ENCODE data around the gene DNM3.
"Not testable (repeated sequence)": the region's sequence is repeated elsewhere in the genome, so short reads cannot be mapped to it uniquely, and the experiment has no call there.

DNM3 gene

GRCh38 chr1:171841050-171841910, at the start of gene DNM3:
DNM3 (plus strand) TSS chr1:171841498; CDS start chr1:171841657, 159 bp downstream.
- DNase-seq (ENCODE audit: low spot score) = peak; percentile 72

- no peak for DNase-seq (ENCODE audit: low spot score)
Measured at GRCh38 chr1:171792656-171793369, 48.5 kb upstream of the DNM3 start.

GRCh38 chr1:171793636-171794035, 47.7 kb upstream of the DNM3 start:
- DNase-seq (ENCODE audit: low spot score) = no peak

GRCh38 chr1:171794085-171794484, 47.2 kb upstream of the DNM3 start:
- peak; percentile 42 for DNase-seq (ENCODE audit: low spot score)

DNA sequence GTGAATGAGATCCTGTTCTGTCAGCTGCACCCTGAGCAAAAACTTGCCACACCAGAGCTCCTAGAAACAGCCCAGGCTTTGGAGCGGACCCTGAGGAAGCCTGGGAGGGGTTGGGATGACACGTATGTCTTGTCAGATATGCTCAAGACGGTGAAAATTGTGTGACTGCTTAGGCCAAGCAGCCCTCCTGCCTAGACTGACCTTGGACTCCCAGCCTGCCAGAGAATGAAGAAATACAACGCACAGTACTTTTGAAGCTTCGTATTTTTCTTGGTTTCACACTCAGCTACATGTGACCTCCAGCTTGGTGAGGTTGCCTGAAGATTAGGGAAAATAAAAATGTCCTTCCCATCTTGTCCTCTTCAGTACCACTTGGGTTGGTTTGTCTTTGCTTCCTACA, 44.7 kb upstream of the DNM3 start:
- DNase-seq (ENCODE audit: low spot score) = no peak

DNA sequence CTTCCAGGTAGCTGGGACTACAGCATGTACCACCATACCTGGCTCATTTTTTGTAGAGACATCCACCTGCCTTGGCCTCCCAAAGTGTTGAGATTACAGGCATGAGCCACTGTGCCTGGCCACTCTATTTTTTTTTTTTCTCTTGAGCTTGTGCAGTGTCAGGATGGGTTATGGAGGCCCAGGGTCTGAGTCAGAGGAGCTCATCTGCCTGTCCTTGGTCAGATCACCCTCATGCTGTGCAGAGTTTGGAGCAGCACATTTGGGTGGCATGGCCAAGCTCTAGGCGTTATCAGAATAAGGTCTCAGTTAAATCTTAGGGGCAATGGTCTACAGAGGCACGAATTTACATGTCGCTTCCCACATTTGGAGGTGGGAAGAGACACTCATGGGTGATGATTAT, 43.0 kb upstream of the DNM3 start:
- no peak for DNase-seq (ENCODE audit: low spot score)

DNA sequence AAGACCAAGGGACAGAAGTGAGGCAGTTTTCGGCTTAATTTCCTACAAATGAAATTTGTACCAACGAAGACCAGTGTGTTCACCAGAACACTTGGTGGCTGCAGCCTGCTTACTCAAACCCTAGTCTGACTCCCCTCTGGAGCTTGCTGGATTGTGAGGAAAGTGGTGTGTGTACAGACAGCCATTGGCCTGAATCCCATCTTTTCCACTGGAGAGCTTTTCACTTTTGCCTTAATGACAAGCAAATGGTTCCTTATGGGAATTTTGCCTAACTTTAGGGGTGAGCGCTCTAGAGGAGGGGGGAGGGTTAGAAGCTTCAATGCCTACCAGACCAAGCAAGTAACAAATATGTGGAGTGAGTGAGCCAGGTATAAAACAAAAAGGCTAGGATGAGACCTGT, 42.5 kb upstream of the DNM3 start:
- DNase-seq (ENCODE audit: low spot score) = no peak

- no peak for DNase-seq (ENCODE audit: low spot score)
Measured at GRCh38 chr1:171799166-171799565, 42.1 kb upstream of the DNM3 start.

- DNase-seq (ENCODE audit: low spot score) = not testable (repeated sequence)
Measured at GRCh38 chr1:171799698-171800097, 41.6 kb upstream of the DNM3 start.

- no peak for DNase-seq (ENCODE audit: low spot score)
Measured at GRCh38 chr1:171800342-171800741, 41.0 kb upstream of the DNM3 start.

DNA sequence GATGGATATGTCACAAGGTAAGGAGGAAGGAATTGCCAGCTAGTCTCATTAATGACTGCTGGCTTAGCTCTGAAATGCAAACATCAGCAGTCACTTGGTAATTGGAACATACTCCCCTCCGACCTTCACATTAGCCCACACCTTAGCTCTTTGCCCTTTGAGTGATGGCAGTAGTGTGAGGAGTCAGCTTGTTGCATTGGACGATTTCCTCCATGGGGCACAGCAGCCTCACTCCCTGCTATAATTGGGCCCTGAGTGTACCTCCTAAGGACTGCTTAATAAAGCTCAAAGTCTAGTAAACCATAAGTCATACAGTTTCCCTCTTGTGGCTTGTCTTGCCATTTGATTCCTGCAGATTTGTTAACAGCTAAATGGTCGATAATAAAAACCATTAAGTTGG, 40.4 kb upstream of the DNM3 start:
- no peak for DNase-seq (ENCODE audit: low spot score)

GRCh38 chr1:171801487-171801891, 39.8 kb upstream of the DNM3 start:
- DNase-seq (ENCODE audit: low spot score) = peak; percentile 32

DNA sequence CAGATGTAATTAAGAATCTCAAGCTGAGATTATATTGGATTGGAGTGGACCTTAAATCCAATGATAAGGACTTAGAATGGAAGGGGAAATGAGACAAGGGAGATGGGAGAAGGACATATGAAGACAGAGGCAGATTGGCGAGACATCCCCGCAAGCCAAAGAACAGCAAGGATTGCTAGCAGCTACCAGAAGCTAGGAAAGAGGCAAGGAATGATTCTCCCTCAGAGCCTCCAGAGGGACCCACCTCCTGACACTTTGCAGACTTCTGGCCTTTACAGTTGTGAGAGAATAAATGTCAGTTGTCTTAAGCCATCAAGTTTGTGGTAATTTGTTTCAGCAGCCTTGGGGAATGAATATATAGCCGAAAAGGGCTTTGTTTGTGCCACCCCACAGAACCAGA, 39.1 kb upstream of the DNM3 start:
- DNase-seq (ENCODE audit: low spot score) = no peak

DNA sequence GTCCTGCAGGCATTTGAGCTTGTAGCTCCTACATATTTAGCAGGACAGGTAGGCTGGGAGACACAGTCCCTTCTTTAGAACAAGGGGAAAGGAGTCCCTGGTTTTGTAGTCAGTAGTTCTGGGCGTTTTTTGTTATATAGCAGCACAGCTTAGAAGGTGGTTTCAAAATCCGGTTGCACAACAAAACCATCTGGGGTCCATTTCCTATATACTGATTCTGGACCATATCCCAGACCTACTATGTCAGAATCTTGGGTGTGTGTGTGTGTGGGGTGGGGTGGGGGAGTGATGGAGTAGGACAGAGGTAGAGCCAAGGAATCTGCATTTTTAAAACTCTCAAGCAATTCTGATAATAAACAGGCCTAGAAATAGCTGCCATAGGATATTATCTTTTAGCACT, 38.3 kb upstream of the DNM3 start:
- DNase-seq (ENCODE audit: low spot score) = no peak

DNA sequence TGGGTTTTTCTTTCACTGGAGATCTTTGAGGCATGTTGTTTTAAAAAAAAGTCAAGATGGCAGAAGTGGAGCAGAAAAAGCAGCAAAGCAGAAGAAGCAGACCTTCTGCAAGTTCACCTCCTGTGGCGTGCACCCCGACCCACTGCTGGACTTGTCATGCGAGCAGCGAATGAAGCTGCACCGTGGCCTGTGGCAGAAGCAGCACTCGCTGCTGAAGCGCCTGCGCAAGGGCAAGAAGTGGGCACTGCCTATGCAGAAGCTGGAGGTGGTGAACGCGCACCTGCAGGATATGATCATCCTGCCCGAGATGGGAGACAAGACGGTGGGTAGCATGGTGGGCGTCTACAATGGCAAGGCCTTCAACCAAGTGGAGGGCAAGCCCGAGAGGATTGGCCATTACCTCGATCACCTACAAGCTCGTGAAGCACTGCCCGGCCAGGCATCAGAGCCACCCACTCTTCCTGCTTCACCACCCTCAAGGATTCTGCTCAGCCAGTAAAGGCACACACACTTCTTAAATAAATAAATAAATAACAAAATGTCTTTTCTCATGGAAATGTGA, 37.8 kb upstream of the DNM3 start:
- DNase-seq (ENCODE audit: low spot score) = no peak

- DNase-seq (ENCODE audit: low spot score) = peak; percentile 13
Measured at GRCh38 chr1:171805395-171806115, 35.7 kb upstream of the DNM3 start.

DNA sequence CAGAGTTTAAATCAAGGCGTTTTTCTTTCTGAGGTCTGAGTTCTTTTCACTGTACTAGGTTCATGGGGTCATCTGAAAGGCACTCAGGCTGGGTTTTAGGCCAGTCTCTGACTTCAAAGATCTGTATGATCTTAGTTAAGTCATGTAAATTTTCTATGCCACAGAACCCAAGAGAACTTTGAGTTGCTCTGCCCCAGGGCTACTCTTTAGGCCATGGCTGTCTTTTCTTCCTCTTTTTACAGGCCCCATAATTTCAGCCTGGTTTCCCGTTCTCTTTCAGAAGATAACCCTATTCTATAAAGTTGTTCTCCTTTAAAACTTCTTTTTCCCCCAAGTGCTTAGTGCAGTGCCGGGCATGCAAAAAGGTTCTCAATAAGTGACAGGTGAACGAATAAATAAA, 33.7 kb upstream of the DNM3 start:
- DNase-seq (ENCODE audit: low spot score) = no peak

GRCh38 chr1:171809834-171810233, 31.5 kb upstream of the DNM3 start:
- no peak for DNase-seq (ENCODE audit: low spot score)

DNA sequence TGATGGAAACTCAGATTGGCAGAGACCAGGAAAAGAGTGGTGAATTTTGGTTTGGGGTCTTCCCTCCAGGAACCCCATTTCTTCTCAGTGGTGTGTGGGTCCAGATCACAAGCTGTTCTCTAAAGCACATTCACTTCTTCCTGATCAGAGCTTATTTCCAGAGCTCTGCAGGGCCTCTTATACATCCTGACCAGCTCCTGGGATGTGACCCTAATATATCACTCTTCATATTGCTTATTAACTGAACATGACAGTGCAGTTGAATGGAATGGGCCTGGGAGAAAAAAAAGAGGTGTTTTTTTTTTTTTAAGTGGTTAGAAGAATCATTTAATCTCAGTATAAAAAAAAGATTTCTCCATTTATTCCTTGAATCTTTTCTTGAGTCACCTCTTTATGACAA, 29.6 kb upstream of the DNM3 start:
- no peak for DNase-seq (ENCODE audit: low spot score)

DNA sequence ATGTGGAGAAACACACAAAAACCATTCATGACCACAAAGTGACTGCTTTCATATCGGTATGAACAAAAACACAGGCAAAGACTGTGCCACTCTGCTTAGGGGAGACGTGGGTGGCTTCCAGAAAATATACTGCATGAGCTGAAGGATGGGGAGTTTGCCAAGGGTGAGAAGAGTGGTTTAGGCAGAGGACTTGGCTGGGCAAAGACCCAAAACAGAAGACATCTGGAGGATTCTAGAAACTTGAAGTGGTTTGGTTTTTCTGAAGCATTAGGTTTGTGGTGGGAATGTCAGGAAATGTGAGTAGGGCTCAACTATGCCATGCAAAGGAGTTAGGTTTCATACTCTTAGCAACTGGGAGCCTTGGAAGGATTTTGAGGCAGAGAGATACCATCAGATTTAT, 26.6 kb upstream of the DNM3 start:
- DNase-seq (ENCODE audit: low spot score) = no peak

GRCh38 chr1:171816300-171816901, 24.9 kb upstream of the DNM3 start:
- no peak for DNase-seq (ENCODE audit: low spot score)

All from CD4-positive, alpha-beta T cell treated with Interleukin-2 at 100 ng/mL for 4 hours (primary cell).